GM21390 (cell line): ENCODE data around the gene PDGFRB.
A peak's percentile ranks its signal among the peaks of the same experiment; 100 is the strongest.

Experiments
- ATAC-seq: cut with Tn5 transposase; IDR thresholded peaks from one replicate; pipeline ENCODE4 v1.9.1; 2021; ENCODE audit not compliant: unreplicated experiment

The PDGFRB gene

GRCh38 chr5:150164211-150164980 lies 8.8 kb upstream of the PDGFRB start:
- no peak for ATAC-seq

GRCh38 chr5:150163547-150164059 lies 8.0 kb upstream of the PDGFRB start:
- no peak for ATAC-seq

GRCh38 chr5:150163035-150163434 lies 7.4 kb upstream of the PDGFRB start:
- ATAC-seq: no peak

GRCh38 chr5:150162142-150162513 lies 6.5 kb upstream of the PDGFRB start:
- no peak for ATAC-seq

GRCh38 chr5:150161242-150162141 lies 5.8 kb upstream of the PDGFRB start:
- peak; percentile 84 for ATAC-seq

GRCh38 chr5:150160448-150161081 lies 4.9 kb upstream of the PDGFRB start:
- no peak for ATAC-seq

GRCh38 chr5:150159741-150160179 lies 4.1 kb upstream of the PDGFRB start:
- ATAC-seq: no peak

- no peak for ATAC-seq
Observed at GRCh38 chr5:150159031-150159430, 3.4 kb upstream of the PDGFRB start.

- no peak for ATAC-seq
Observed at GRCh38 chr5:150158170-150158949, 2.7 kb upstream of the PDGFRB start.

GRCh38 chr5:150157168-150157567 lies 1.5 kb upstream of the PDGFRB start:
- ATAC-seq: no peak

GRCh38 chr5:150156540-150156939 lies 895 bp upstream of the PDGFRB start:
- ATAC-seq: no peak

GRCh38 chr5:150156027-150156368 lies 353 bp upstream of the PDGFRB start:
- ATAC-seq: no peak

GRCh38 chr5:150154618-150155128 lies 972 bp downstream of the PDGFRB start:
- ATAC-seq: no peak

- ATAC-seq: no peak
Observed at GRCh38 chr5:150153957-150154617, 1.6 kb downstream of the PDGFRB start.

GRCh38 chr5:150153483-150153882 lies 2.2 kb downstream of the PDGFRB start:
- no peak for ATAC-seq

- no peak for ATAC-seq
Observed at GRCh38 chr5:150152636-150153462, 2.8 kb downstream of the PDGFRB start.

GRCh38 chr5:150149618-150150017 lies 6.0 kb downstream of the PDGFRB start:
- no peak for ATAC-seq

- ATAC-seq: no peak
Observed at GRCh38 chr5:150148117-150148927, 7.3 kb downstream of the PDGFRB start.
